Osteocyte (in vitro differentiated cells): ENCODE results near the gene RPEL1. TPM values are rescaled to one million over a fixed set of nuclear protein-coding genes. Genes with fewer than 3 reads are reported as not detected.

Source experiments
- DNase-seq: peaks from one replicate; pipeline ENCODE4 v3.0.0; 2021; ENCODE audit warnings: mixed read lengths; ENCODE audit not compliant: unreplicated experiment; ENCODE audit errors: extremely low spot score
- H3K27ac Mint-ChIP-seq: one replicate; pipeline ENCODE4 v1.8.0; 2021; ENCODE audit warnings: mild to moderate bottlenecking, mixed read lengths; ENCODE audit not compliant: unreplicated experiment
- H3K27me3 Mint-ChIP-seq: one replicate; pipeline ENCODE4 v1.8.0; 2021; ENCODE audit warnings: mixed read lengths; ENCODE audit not compliant: unreplicated experiment
- H3K36me3 Mint-ChIP-seq: one replicate; pipeline ENCODE4 v1.8.0; 2021; ENCODE audit warnings: mixed read lengths; ENCODE audit not compliant: unreplicated experiment
- H3K4me1 Mint-ChIP-seq: one replicate; pipeline ENCODE4 v1.8.0; 2021; ENCODE audit warnings: mixed read lengths; ENCODE audit not compliant: unreplicated experiment
- H3K4me3 Mint-ChIP-seq: one replicate; pipeline ENCODE4 v1.8.0; 2021; ENCODE audit warnings: mild to moderate bottlenecking, moderate library complexity, mixed read lengths; ENCODE audit not compliant: unreplicated experiment
- H3K9me3 Mint-ChIP-seq: one replicate; pipeline ENCODE4 v1.8.0; 2021; ENCODE audit warnings: mixed read lengths; ENCODE audit not compliant: unreplicated experiment
- total RNA-seq: library from RNA; stranded (reverse); gene quantifications from 2 replicates; pipeline ENCODE4 v1.2.1, GENCODE V29; 2021
- TF ChIP-seq, protein P1 (sequence below): fragments of 200-600 bp; sonication (generic); IDR thresholded peaks from 2 replicates; pipeline ENCODE4 v1.5.0; 2021; ENCODE audit warnings: antibody characterized with exemption, mild to moderate bottlenecking, moderate library complexity

RPEL1 gene
- total RNA-seq, 1 donor from 2014 or later, result not detected

DNA sequence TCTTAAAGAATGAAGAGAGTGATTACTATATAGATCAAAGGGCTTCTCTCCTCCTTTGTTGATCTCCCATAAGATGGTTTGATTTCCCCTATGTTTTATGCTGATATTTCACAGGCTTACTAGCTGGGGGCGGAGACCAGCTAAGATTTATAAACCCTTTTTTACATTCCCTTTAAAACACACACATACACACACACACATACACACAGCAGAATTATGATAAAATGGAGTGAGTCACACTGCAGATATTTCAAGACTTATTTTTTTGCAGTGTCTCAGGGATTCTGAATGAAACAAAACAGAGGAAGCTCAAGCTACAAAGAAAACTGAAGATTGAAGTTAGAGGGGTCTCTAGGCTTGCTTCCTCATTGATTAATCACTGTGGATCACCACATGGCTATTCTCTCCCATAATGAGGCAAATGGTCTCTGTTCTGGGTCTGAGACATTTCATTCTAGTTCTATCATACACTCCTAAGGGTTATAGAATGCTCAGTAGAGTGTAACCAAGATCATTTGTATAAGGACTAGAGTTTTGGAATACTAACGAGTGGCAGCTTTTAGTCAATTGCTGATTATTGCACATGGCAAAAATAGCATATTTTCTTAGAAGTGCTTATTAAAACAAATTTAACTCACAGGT is 49.8 kb downstream of the RPEL1 start:
- H3K27me3 Mint-ChIP-seq, result no peaks in the 10 kb centered on the region
- TF ChIP-seq, protein P1, sequence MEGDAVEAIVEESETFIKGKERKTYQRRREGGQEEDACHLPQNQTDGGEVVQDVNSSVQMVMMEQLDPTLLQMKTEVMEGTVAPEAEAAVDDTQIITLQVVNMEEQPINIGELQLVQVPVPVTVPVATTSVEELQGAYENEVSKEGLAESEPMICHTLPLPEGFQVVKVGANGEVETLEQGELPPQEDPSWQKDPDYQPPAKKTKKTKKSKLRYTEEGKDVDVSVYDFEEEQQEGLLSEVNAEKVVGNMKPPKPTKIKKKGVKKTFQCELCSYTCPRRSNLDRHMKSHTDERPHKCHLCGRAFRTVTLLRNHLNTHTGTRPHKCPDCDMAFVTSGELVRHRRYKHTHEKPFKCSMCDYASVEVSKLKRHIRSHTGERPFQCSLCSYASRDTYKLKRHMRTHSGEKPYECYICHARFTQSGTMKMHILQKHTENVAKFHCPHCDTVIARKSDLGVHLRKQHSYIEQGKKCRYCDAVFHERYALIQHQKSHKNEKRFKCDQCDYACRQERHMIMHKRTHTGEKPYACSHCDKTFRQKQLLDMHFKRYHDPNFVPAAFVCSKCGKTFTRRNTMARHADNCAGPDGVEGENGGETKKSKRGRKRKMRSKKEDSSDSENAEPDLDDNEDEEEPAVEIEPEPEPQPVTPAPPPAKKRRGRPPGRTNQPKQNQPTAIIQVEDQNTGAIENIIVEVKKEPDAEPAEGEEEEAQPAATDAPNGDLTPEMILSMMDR, result no peak
- DNase-seq, result no peak
- no peak overlapping the region for H3K4me3 Mint-ChIP-seq
- H3K36me3 Mint-ChIP-seq, result no peaks in the 10 kb centered on the region
- no peak overlapping the region for H3K27ac Mint-ChIP-seq
- H3K4me1 Mint-ChIP-seq, result peaks cover 10% of the 10 kb centered on the region
- no peaks in the 10 kb centered on the region for H3K9me3 Mint-ChIP-seq

Other genes starting within 250 kb of the RPEL1 start
- 64.0 and 68.2 TPM in 2 replicates for gene NT5C2, start 52.6 kb upstream of the RPEL1 start, total RNA-seq
- 2.4 and 2.5 TPM in 2 replicates for gene INA, start 31.3 kb downstream of the RPEL1 start, total RNA-seq
- 12.3 and 14.2 TPM in 2 replicates for gene PCGF6, start 105.3 kb downstream of the RPEL1 start, total RNA-seq
- gene TAF5, start 122.1 kb downstream of the RPEL1 start, total RNA-seq, result 4.2 and 4.5 TPM in 2 replicates
- 293 and 307 TPM in 2 replicates for gene ATP5MK, start 150.6 kb downstream of the RPEL1 start, total RNA-seq
- 32.6 and 35.3 TPM in 2 replicates for gene PDCD11, start 150.7 kb downstream of the RPEL1 start, total RNA-seq
- 1.9 and 2.1 TPM in 2 replicates for gene CALHM2, start 206.5 kb downstream of the RPEL1 start, total RNA-seq
- gene CALHM1, start 213.0 kb downstream of the RPEL1 start, total RNA-seq, result not detected in 2 replicates
- gene CALHM3, start 233.4 kb downstream of the RPEL1 start, total RNA-seq, result not detected in 2 replicates
- gene NEURL1, start 247.8 kb downstream of the RPEL1 start, total RNA-seq, result 1.0 and 2.5 TPM in 2 replicates